CD4-positive, alpha-beta T cell treated with Interleukin-1 beta for 1 hour (primary cell): ENCODE results near the gene DPEP3.
"Not testable (repeated sequence)": the region's sequence is repeated elsewhere in the genome, so short reads cannot be mapped to it uniquely, and the experiment has no call there.

Experiments used
- DNase-seq, 2 donors: peaks; one replicate each; pipeline ENCODE4 v3.0.0-alpha.2; 2020 to 2022

Gene DPEP3

DNA sequence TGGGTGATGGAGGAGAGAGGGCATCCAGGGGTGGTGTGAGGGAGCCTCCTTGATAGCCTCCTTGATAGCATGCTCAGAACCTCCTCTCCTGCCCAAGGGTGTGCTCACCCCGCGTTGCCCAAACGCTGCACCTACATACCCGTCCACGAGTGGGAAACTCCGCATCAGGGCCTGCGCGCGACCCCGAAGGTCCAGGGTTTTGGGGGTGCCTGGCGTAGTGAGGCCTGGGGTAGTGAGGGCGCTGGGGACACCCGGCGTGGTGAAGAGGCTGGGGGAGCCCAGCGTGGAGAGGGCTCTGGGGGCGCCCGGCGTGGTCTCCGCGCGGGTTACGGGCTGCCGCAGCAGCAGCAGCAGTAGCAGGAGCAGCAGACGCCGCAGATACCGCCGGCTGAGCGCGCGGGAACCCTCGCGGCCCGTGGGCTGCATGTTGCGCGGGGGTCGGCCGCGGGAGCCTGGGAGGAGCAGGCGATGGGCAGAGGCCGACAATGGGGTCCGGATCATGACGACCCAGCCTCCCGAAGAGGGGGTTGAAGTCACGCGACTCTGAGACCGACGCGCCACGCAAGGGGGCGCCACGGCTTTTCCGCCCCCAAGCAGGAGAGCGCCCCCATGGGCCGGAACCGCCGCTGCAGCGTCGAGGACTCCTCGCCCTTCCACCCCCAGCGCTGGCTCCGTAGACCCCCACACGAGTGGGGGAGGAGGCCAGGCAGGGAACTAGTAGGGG is at the start of gene DPEP3:
Gene DPEP3, minus strand, starts transcription at position 545 of the 724 bp plus-strand sequence. Its CDS starts 119 bp downstream, at position 426.
- DNase-seq, result peak in 1 of 2 donors; percentile 14

DNA sequence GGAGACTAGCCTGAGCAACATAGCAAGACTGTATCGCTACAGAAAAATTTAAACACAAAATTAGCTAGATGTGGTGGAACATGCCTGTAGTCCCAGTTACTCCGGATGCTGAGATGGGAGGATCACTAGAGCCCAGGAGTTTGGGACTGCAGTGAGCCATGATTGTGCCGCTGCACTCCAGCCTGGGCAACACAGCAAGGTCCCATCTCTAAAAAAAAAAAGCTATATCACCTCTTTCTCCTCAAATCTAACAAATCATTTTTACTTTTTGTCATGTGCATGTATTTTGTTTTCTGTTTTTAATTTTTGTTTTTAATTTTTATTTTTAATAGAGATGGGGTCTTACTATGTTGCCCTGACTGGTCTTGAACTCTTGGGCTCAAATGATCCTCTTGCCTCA is 48.7 kb upstream of the DPEP3 start:
- DNase-seq, result no peak

DNA sequence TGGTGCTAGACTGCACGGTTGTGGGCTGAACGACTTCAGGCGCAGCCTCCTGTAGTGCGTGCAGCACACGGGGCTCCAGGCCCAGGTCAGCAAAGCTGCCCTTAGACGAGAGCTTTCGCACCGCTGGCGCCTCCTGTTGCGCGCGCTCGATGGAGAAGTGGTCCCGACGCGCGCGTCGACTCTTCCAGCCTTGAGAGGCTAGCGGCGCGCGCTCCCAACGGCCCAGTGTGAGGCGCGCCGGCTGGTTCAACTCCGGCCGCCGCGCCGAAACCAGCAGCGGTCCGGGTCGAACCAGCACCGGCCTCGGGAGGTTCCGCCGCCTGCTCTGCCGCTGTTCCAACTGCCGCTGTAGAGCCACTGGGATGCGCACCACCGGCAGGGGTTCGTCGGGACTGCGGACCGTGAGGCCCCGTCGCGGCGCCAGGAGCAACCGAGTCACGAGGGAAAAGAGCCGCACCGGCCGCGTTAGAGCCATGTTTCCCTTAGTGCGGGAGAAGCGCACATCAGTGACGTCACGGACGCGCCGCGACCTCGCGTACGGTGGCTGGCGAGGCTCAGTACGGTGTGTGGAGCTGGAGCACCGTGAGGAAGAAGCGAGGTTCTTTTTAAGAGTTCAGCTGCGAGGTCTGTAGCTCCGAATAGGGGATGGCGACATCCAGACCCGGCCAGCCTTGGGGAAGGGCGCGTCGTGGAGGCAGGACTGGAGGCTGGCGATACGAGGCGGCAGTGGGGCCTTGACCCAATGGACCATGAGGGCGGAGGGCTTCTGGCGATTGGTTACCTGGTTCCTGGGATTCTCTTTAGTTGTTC is 42.6 kb upstream of the DPEP3 start, which contains the start of the genes DDX28 and DUS2:
Gene DDX28, minus strand, starts transcription at position 505 of the 810 bp plus-strand sequence. Its CDS starts 30 bp downstream, at position 475.
Gene DUS2, plus strand, starts transcription at position 557 of the 810 bp plus-strand sequence. CDS start 14,740 bp downstream, outside the sequence.
- DNase-seq, result peak; percentile 91 to 95

- no peak for DNase-seq
These were observed 42.0 kb upstream of the DPEP3 start for GRCh38 chr16:68022278-68022727.

DNA sequence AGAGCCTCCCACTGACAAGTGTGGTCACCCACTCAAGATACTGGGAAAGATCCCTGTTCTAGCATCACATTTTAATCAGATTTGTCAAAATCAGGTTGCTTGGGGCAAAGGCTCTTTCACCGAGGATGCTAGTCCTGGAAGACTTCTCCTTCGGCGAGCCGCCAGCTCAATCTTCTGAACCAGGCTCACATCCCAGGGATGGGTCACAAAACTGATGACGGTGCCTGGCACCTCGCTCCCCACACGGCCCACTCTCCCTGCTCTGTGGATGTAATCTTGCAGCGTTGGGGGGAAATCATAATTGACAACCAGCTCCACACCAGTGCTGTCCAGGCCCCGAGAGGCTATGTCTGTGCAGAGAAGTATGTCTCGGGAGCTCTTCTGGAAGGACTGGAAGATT is 41.2 kb upstream of the DPEP3 start:
- DNase-seq, result no peak

DNA sequence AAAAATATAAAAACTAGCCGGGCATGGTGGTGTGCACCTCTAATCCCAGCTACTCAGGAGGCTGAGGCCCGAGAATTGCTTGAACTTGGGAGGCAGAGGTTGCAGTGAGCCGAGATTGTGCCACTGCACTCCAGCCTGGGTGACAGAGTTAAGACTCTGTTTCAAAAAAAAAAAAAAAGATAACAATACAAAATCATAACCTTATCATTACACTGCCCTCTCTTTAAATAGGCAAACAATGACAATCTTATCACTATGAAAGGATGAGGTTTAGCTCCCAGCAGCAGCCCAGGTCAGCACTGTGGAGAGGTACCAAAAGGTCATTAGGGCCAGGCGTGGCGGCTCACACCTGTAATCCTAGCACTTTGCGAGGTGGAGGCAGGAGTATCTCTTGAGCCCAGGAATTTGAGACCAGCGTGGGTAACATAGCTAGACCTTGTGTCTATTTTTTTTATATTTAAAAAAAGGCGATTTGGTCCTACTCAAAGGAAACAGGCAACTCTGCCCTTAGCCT is 38.9 kb upstream of the DPEP3 start:
- DNase-seq, result no peak

DNA sequence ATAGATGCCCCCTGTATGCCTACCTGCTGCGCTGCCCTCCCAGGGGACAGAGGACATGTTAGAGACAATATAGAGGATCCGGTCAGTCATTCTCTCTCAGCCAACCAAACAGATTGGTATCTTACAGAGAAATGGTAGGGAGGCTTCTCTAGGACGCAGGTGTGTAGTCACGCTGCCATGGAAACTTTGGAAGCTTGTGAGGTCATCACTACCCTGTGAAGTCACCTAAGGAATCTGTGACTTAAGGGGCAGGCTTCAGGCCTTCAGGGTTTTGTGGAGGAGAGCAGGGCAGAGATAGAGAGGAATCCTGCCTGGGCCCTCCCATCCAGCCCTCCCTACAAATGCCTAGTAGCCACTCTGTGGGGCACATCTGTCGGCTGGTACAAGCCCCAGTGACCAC is 35.4 kb upstream of the DPEP3 start, which contains the start of gene DPEP2NB:
Gene DPEP2NB, minus strand, starts transcription at position 231 of the 400 bp plus-strand sequence. Its CDS starts 141 bp downstream, at position 90.
- DNase-seq, result no peak

- DNase-seq, result no peak
These were observed 33.1 kb upstream of the DPEP3 start for GRCh38 chr16:68013440-68013839.

GRCh38 chr16:68009872-68010271 is 29.6 kb upstream of the DPEP3 start:
- not testable (repeated sequence) for DNase-seq

DNA sequence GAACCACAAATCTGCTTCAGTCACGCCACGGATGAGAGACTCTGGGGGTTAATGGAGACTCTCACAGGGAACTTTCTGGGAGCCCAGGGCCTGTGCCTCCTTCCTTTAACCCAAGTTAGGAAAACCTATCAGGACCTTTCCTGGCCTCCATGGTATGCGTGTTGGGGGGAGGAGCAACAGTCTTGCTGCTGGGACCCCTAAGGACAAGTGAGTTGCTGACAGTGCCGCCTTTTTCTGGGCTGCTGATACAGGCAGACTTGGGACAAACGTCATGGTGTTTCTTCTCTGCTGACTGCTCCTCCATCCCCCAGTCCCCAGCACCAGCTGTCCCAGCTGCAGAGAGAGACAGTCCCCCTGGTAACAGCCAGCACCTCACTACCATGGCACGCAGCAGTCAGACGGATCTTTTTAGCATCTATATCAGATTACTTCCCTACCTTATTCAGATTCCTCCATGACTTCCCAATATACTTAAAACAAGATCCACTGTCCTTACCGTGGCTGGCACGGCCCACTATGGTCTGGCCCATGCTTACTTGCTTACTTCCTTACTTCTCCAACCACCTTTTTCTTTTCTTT is 28.9 kb upstream of the DPEP3 start:
- no peak for DNase-seq

GRCh38 chr16:68005786-68006286 is 25.5 kb upstream of the DPEP3 start:
- DNase-seq, result peak; percentile 70 to 82

GRCh38 chr16:68005211-68005610 is 24.9 kb upstream of the DPEP3 start:
- DNase-seq, result no peak

DNA sequence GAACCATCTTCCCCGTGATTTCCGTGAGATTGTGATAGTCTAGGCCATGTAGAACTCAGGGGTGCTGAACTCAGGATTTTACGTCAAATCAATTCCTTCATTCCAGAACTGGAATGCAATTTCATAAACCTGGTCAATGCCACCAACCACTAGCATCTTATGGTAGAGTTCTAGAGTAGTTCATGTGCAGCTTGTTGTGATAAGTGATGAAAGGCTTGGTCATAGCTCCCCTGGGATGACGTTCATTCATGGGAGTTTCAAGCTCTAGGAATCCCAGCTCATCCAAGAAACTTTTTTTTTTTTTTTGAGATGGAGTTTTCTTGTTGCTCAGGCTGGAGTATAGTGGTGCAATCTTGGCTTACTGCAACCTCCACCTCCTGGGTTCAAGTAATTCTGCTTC is 22.7 kb upstream of the DPEP3 start:
- no peak for DNase-seq

DNA sequence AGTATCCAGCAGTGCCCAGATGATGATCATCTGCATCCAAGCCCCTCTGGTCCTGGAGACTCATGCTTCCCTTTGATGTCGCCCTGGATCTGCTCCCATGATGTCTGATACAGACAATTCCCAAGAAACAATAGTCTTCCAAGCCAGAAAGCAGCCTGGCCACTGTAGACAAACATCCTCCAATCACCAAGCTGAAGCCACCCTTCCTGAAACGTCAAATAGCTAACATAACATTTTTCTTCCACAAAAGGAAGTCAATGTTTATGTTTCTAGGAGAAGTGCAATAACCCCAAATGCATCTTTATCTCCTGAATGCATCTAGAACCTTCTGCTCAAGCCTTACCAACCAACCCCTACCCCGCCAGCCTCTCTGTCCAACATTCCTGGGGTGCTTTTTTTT is 20.2 kb upstream of the DPEP3 start:
- DNase-seq, result peak in 1 of 2 donors; percentile 10

DNA sequence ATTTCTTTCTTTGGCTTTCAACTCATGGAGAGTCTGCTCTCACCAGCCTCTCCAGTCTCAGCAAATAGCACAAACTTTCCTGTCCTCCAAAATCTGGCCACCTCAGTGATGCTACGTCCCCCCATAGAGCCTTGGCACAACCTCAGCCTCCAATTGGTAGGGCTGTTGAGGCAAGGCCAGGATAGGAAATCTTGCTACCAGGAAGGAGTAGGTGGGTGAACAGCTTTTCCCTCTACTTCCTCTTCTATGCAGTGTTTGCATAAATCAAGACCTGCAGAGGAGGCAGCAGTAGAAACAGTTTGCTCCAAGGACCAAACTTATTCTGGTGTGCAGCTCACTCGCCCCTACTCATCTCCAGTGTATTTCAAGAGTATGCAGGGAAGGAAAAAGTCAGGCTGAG is 19.7 kb upstream of the DPEP3 start:
- no peak for DNase-seq

DNA sequence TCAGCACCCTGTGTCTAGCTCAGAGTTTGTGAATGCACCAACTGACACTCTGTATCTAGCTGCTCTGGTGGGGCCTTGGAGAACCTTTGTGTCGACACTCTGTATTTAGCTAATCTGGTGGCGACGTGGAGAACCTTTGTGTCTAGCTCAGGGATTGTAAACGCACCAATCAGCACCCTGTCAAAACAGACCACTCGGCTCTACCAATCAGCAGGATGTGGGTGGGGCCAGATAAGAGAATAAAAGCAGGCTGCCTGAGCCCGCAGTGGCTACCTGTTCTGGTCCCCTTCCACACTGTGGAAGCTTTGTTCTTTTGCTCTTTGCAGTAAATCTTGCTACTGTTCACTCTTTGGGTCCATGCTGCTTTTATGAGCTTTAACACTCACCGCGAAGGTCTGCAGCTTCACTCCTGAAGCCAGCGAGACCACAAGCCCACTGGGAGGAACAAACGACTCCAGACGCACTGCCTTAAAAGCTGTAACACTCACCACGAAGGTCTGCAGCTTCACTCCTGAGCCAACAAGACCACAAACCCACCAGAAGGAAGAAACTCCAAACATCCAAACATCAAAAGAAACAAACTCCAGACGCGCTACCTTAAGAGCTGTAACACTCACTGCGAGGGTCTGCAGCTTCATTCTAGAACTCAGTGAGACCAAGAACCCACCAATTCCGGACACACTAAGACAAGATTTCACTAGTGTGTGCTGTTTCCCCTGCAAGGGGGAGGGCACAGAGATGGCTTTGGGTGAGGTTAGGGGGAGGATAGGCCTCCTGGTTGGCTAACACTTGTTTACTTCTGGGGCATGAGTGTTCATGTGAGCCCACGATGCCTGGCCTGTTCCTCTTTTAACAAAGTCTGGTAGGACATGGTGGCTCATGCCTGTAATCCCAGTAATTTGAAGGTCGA is 18.7 kb upstream of the DPEP3 start, which contains the start of gene DPEP2:
Gene DPEP2, minus strand, starts transcription at position 706 of the 910 bp plus-strand sequence. CDS start 6,272 bp downstream, outside the sequence.
- DNase-seq, result peak; percentile 60 to 70

- DNase-seq, result not testable (repeated sequence)
These were observed 18.0 kb upstream of the DPEP3 start for GRCh38 chr16:67998231-67998778.

- no peak for DNase-seq
These were observed 16.4 kb upstream of the DPEP3 start for GRCh38 chr16:67996666-67997065.

GRCh38 chr16:67995423-67995822 is 15.1 kb upstream of the DPEP3 start:
- peak; percentile 34 to 78 for DNase-seq

GRCh38 chr16:67994040-67994408 is 13.7 kb upstream of the DPEP3 start:
- DNase-seq, result not testable (repeated sequence)
